Gastroesophageal sphincter (tissue), 3 donors: ENCODE measurements around the gene VPS13A.

Experiments used
- POLR2A ChIP-seq, 2 donors: fragments of 450-650 bp; IDR thresholded peaks; one replicate each; pipeline ENCODE4 v1.6.1; 2017; ENCODE audit warnings: antibody characterized with exemption in 2 of 2, mild to moderate bottlenecking in 2 of 2, moderate library complexity in 1 of 2
- POLR2AphosphoS5 ChIP-seq: sonication (generic); formaldehyde crosslinking; IDR thresholded peaks from one replicate; pipeline ENCODE4 v1.6.1; 2017; ENCODE audit warnings: antibody characterized with exemption
- TF ChIP-seq, protein P1 (sequence below), 4 experiments: fragments of 200-600 bp in 2 of 4; fragments of 450-650 bp in 2 of 4; sonication (generic) in 1 of 4; IDR thresholded peaks; one replicate each; pipeline ENCODE4 v1.5.1; 2017 to 2019; ENCODE audit warnings: antibody characterized with exemption in 4 of 4, mild to moderate bottlenecking in 2 of 4, moderate library complexity in 2 of 4

DNA sequence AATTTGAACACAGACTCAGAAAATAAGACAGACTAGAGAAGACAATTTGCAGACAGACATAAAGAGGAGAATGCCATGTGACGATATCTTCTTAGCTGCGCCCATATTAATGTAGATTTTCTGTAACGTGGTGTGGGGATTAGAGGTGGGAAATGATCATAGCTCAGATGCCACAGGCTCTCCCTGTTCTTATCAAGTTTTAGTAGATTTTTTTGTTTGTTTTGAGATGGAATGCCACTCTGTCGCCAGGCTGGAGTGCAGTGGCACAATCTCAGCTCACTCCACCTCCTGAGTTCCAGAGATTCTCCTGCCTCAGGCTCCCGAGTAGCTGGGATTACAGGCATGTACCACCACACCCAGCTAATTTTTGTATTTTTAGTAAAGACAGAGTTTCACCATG, 59.4 kb downstream of the VPS13A start:
- TF ChIP-seq POLR2A (IDR thresholded peaks at IDR 0.05) (no peak), POLR2AphosphoS5 (no peak)
- TF ChIP-seq, protein P1, sequence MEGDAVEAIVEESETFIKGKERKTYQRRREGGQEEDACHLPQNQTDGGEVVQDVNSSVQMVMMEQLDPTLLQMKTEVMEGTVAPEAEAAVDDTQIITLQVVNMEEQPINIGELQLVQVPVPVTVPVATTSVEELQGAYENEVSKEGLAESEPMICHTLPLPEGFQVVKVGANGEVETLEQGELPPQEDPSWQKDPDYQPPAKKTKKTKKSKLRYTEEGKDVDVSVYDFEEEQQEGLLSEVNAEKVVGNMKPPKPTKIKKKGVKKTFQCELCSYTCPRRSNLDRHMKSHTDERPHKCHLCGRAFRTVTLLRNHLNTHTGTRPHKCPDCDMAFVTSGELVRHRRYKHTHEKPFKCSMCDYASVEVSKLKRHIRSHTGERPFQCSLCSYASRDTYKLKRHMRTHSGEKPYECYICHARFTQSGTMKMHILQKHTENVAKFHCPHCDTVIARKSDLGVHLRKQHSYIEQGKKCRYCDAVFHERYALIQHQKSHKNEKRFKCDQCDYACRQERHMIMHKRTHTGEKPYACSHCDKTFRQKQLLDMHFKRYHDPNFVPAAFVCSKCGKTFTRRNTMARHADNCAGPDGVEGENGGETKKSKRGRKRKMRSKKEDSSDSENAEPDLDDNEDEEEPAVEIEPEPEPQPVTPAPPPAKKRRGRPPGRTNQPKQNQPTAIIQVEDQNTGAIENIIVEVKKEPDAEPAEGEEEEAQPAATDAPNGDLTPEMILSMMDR (IDR thresholded peaks at IDR 0.05), result no peak
